OCI-LY1 (cell line): ENCODE data around the gene KIF13A.

Experiments
- CTCF ChIP-seq: fragments of 200-600 bp; sonication (generic), shearing (Covaris generic); IDR thresholded peaks from 2 replicates; pipeline ENCODE4 v1.5.1; 2017; ENCODE audit warnings: mild to moderate bottlenecking, antibody characterized with exemption, low read length, moderate library complexity, mixed read lengths
- EZH2 ChIP-seq: fragments of 200-600 bp; sonication (generic), shearing (Covaris generic); IDR thresholded peaks from 2 replicates; pipeline ENCODE4 v1.8.0; 2017; ENCODE audit warnings: borderline replicate concordance, mixed run types, mild to moderate bottlenecking, antibody characterized with exemption, low read length, moderate library complexity, mixed read lengths

DNA sequence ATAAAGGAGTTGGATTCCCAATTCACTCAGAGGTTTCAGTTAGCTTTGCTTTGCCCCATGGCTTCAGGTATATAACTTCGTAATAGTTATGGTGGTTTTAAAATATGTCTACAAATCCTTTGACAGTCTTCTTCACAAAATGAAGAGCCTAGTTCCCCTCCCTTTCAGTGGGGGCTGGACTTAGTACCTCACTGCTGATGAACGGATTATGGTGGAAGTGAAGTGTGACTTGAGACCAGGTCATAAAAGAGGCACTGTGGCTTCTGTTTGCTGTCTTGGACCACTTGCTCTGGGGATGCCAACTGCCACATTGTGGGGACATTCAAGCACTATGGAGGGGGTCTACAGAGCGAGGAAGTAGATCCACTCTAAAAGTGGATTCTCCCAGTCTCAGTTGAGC, 233.2 kb downstream of the KIF13A start:
- TF ChIP-seq CTCF (no peak), EZH2 (no peak)
